WTC11 (cell line): ENCODE results near the gene FLT1. TPM values are rescaled to one million over a fixed set of nuclear protein-coding genes. Genes with fewer than 3 reads are reported as not detected.
A peak's percentile ranks its signal among the peaks of the same experiment; 100 is the strongest.

Experiments
- ATAC-seq: fragments of 200-7000 bp; cut with Tn5 transposase; 2 replicates; pipeline ENCODE4 v1.10.0; 2021; ENCODE audit warnings: mild to moderate bottlenecking, moderate library complexity
- CTCF ChIA-PET: fragments of 300-600 bp; sonication (Branson Sonifier 250); formaldehyde crosslinking; loops from one replicate; lab custom pipeline; 2021; ENCODE audit warnings: antibody characterized with exemption; lab: Charles Lee
- POLR2A ChIA-PET: fragments of 350-600 bp; sonication (Branson Sonifier 250); formaldehyde crosslinking; loops from one replicate; lab custom pipeline; 2021; ENCODE audit warnings: antibody characterized with exemption; lab: Charles Lee
- DNase-seq: peaks from one replicate; pipeline ENCODE4 v3.0.0; 2021; ENCODE audit warnings: low spot score
- H3K27ac Mint-ChIP-seq: 2 replicates; pipeline ENCODE4 v1.8.0; 2021; ENCODE audit warnings: mixed read lengths
- H3K27me3 Mint-ChIP-seq: 2 replicates; pipeline ENCODE4 v1.8.0; 2021; ENCODE audit warnings: low read depth, mild to moderate bottlenecking, moderate library complexity, mixed read lengths
- H3K36me3 Mint-ChIP-seq: 2 replicates; pipeline ENCODE4 v1.8.0; 2021; ENCODE audit warnings: mixed read lengths
- H3K4me1 Mint-ChIP-seq: 2 replicates; pipeline ENCODE4 v1.8.0; 2022; ENCODE audit warnings: mixed read lengths
- H3K4me3 Mint-ChIP-seq: 2 replicates; pipeline ENCODE4 v1.8.0; 2021; ENCODE audit warnings: mild to moderate bottlenecking, moderate library complexity, mixed read lengths
- H3K9me3 Mint-ChIP-seq: 2 replicates; pipeline ENCODE4 v1.8.0; 2021; ENCODE audit warnings: mixed read lengths
- ARID4B ChIP-seq: sonication (generic); formaldehyde crosslinking; IDR thresholded peaks from 2 replicates; pipeline ENCODE4 v1.8.0; 2023; ENCODE audit warnings: missing genetic modification reagents, mild to moderate bottlenecking, borderline replicate concordance
- ELF4 ChIP-seq: sonication (generic); formaldehyde crosslinking; IDR thresholded peaks from 2 replicates; pipeline ENCODE4 v1.8.1; 2022; ENCODE audit warnings: low read depth, mild to moderate bottlenecking, moderate library complexity, missing genetic modification reagents
- ESRRA ChIP-seq: sonication (generic); formaldehyde crosslinking; IDR thresholded peaks from 2 replicates; pipeline ENCODE4 v1.8.1; 2022; ENCODE audit warnings: mild to moderate bottlenecking, missing genetic modification reagents, borderline replicate concordance
- FOXP1 ChIP-seq: sonication (generic); formaldehyde crosslinking; IDR thresholded peaks from 2 replicates; pipeline ENCODE4 v1.8.0; 2022; ENCODE audit warnings: missing genetic modification reagents, mild to moderate bottlenecking, moderate library complexity, borderline replicate concordance
- HMGXB4 ChIP-seq: sonication (generic); formaldehyde crosslinking; IDR thresholded peaks from 2 replicates; pipeline ENCODE4 v1.8.1; 2023; ENCODE audit warnings: mild to moderate bottlenecking, moderate library complexity, missing genetic modification reagents
- MLX ChIP-seq: sonication (generic); formaldehyde crosslinking; IDR thresholded peaks from 2 replicates; pipeline ENCODE4 v1.8.1; 2023; ENCODE audit warnings: mild to moderate bottlenecking, missing genetic modification reagents, moderate library complexity
- NFE2L1 ChIP-seq: sonication (generic); formaldehyde crosslinking; IDR thresholded peaks from 2 replicates; pipeline ENCODE4 v1.8.1; 2023; ENCODE audit warnings: missing genetic modification reagents
- NR1H2 ChIP-seq: sonication (generic); formaldehyde crosslinking; IDR thresholded peaks from 2 replicates; pipeline ENCODE4 v1.9.0; 2021; ENCODE audit warnings: mild to moderate bottlenecking, moderate library complexity, missing genetic modification reagents
- NR3C1 ChIP-seq: sonication (generic); formaldehyde crosslinking; conservative IDR thresholded peaks from 2 replicates; pipeline ENCODE4 v1.8.1; 2023; ENCODE audit warnings: low read depth, mild to moderate bottlenecking, missing genetic modification reagents
- TP53 ChIP-seq: sonication (generic); formaldehyde crosslinking; IDR thresholded peaks from 2 replicates; pipeline ENCODE4 v1.8.1; 2023; ENCODE audit warnings: mild to moderate bottlenecking, missing genetic modification reagents
- USF1 ChIP-seq: sonication (generic); formaldehyde crosslinking; IDR thresholded peaks from 2 replicates; pipeline ENCODE4 v1.8.0; 2022; ENCODE audit warnings: mild to moderate bottlenecking, missing genetic modification reagents
- ZNF263 ChIP-seq: sonication (generic); formaldehyde crosslinking; IDR thresholded peaks from 2 replicates; pipeline ENCODE4 v1.8.1; 2022; ENCODE audit warnings: low read depth, mild to moderate bottlenecking, moderate library complexity, missing genetic modification reagents
- ZSCAN18 ChIP-seq: fragments of 250-450 bp; sonication (Bioruptor Pico); IDR thresholded peaks from 2 replicates; pipeline ENCODE4 v2.1.2; 2022; ENCODE audit warnings: mild to moderate bottlenecking, moderate library complexity
- total RNA-seq: library from RNA; stranded (reverse); gene quantifications from 3 replicates; pipeline ENCODE4 v1.2.3, GENCODE V29; 2021

Gene FLT1
- total RNA-seq, 1 experiment from 2014 or later: 66.3 TPM

GRCh38 chr13:28496188-28496564 lies 1.2 kb upstream of the FLT1 start:
- DNase-seq (no peak), ATAC-seq (no peak)

More at GRCh38 chr13:28496188-28496564, 1.2 kb upstream of the FLT1 start:
- POLR2A ChIA-PET: interaction anchor here (0.9 kb wide), 1 partner anchor 35 kb away, joined by 4 read pairs; no protein-coding TSS in a partner anchor
- H3K27me3 Mint-ChIP-seq: peaks cover 15% of the 10 kb centered on the region
- TF ChIP-seq ARID4B (CRISPR knock-in tag) (no peak), ZSCAN18 (CRISPR knock-in tag) (no peak), ZNF263 (CRISPR knock-in tag) (no peak), USF1 (CRISPR knock-in tag) (no peak), NR3C1 (CRISPR knock-in tag) (no peak), NR1H2 (CRISPR knock-in tag) (no peak), FOXP1 (CRISPR knock-in tag) (no peak), TP53 (CRISPR knock-in tag) (no peak), NFE2L1 (CRISPR knock-in tag) (no peak), HMGXB4 (CRISPR knock-in tag) (no peak), ESRRA (no peak), ELF4 (CRISPR knock-in tag) (no peak), MLX (no peak)
- TF ChIP-seq, all 79 proteins: peak for 0
- peak overlapping the region; percentile 84 for H3K4me3 Mint-ChIP-seq
- H3K27ac Mint-ChIP-seq: no peak overlapping the region; the same call in 1 of the 2 replicates
- H3K4me1 Mint-ChIP-seq: peaks cover 44% of the 10 kb centered on the region
- CTCF ChIA-PET: interaction anchor here (0.9 to 1.1 kb wide), 2 partner anchors 53 to 162 kb away, joined by 3 to 4 read pairs; partner anchors contain the start of gene POMP
- no peaks in the 10 kb centered on the region for H3K9me3 Mint-ChIP-seq
- H3K36me3 Mint-ChIP-seq: no peaks in the 10 kb centered on the region
